Endothelial cell of umbilical vein (primary cell): ENCODE results near the gene FGF12. TPM values are rescaled to one million over a fixed set of nuclear protein-coding genes. Genes with fewer than 3 reads are reported as not detected.

ENCODE experiments used
- BruUV-seq: library from RNA; stranded (reverse); fragments of 400-500 nt; replicated peaks from 2 replicates; lab custom pipeline; 2021; lab: Mats Ljungman, UMichigan
- CTCF ChIA-PET: fragments of 300-600, 350-600 bp; sonication (Branson Sonifier 250); formaldehyde crosslinking; loops from one replicate; lab custom pipeline; 2021; ENCODE audit warnings: antibody characterized with exemption, inconsistent platforms; lab: Charles Lee
- POLR2A ChIA-PET: fragments of 300-600, 350-600 bp; sonication (Branson Sonifier 250); formaldehyde crosslinking; loops from one replicate; lab custom pipeline; 2021; ENCODE audit warnings: antibody characterized with exemption, inconsistent platforms; lab: Charles Lee
- DNase-seq: peaks from one replicate; pipeline ENCODE4 v3.0.0-alpha.2; 2011; ENCODE audit warnings: low read depth, low spot score
- FAIRE-seq: peaks from 2 replicates; lab custom pipeline; 2011; peaks lifted over from hg19 to GRCh38; lab: Jason Lieb, UNC
- H2AFZ ChIP-seq: 2 replicates; pipeline ENCODE4 v1.6.0; 2012; ENCODE audit warnings: low read depth, low read length, control low read depth, inconsistent platforms
- H3K27ac ChIP-seq: 2 replicates; pipeline ENCODE4 v1.5.1; 2011; ENCODE audit warnings: low read depth, mild to moderate bottlenecking, control low read depth, low read length, moderate library complexity; ENCODE audit not compliant: insufficient read depth
- H3K27me3 ChIP-seq, 2 experiments: 2 replicates each; pipeline versions ENCODE4 v1.6.0 to v1.6.1; 2011; ENCODE audit warnings: low read length in 2 of 2, mixed read lengths in 1 of 2; ENCODE audit not compliant: control insufficient read depth in 2 of 2, insufficient read depth in 2 of 2
- H3K36me3 ChIP-seq, 2 experiments: 2 replicates in 1 of 2; 3 replicates in 1 of 2; pipeline ENCODE4 v1.5.1; 2011; ENCODE audit warnings: low read length in 2 of 2, mild to moderate bottlenecking in 1 of 2, moderate library complexity in 1 of 2; ENCODE audit not compliant: control insufficient read depth in 2 of 2, insufficient read depth in 2 of 2; ENCODE audit errors: extremely low read depth in 1 of 2
- H3K4me1 ChIP-seq: 3 replicates; pipeline ENCODE4 v1.5.1; 2011; ENCODE audit warnings: mild to moderate bottlenecking, low read length; ENCODE audit not compliant: control insufficient read depth, insufficient read depth; ENCODE audit errors: extremely low read depth
- H3K4me2 ChIP-seq: 2 replicates; pipeline ENCODE4 v1.6.1; 2011; ENCODE audit warnings: low read length, control low read depth, mixed read lengths; ENCODE audit not compliant: insufficient read depth
- H3K4me3 ChIP-seq, 3 experiments: fragments of 200-600 bp in 1 of 3; sonication (generic), shearing (Covaris generic) in 1 of 3; replicated peaks in 1 of 3; 2 replicates each; pipeline ENCODE4 v1.5.1; 2011 to 2016; ENCODE audit warnings: control low read depth in 3 of 3, low read length in 3 of 3, mild to moderate bottlenecking in 2 of 3, inconsistent platforms in 1 of 3, low read depth in 1 of 3, moderate library complexity in 1 of 3; ENCODE audit not compliant: insufficient read depth in 1 of 3
- H3K79me2 ChIP-seq: 2 replicates; pipeline ENCODE4 v1.6.0; 2012; ENCODE audit warnings: low read length, inconsistent platforms; ENCODE audit not compliant: control insufficient read depth, insufficient read depth
- H3K9ac ChIP-seq: replicated peaks from 2 replicates; pipeline ENCODE3; 2011; ENCODE audit warnings: low read length, control low read depth; ENCODE audit not compliant: insufficient read depth; ENCODE audit errors: extremely low read depth
- H3K9me1 ChIP-seq: replicated peaks from 3 replicates; pipeline ENCODE4 v1.6.0; 2011; ENCODE audit warnings: mild to moderate bottlenecking, low read length; ENCODE audit not compliant: control insufficient read depth, insufficient read depth; ENCODE audit errors: extremely low read depth
- H3K9me3 ChIP-seq: replicated peaks from 2 replicates; pipeline ENCODE4 v1.5.1; 2012; ENCODE audit warnings: low read length, inconsistent platforms; ENCODE audit not compliant: control insufficient read depth, insufficient read depth
- H4K20me1 ChIP-seq: replicated peaks from 2 replicates; pipeline ENCODE3; 2011; ENCODE audit warnings: mild to moderate bottlenecking, low read length; ENCODE audit not compliant: control insufficient read depth, insufficient read depth; ENCODE audit errors: extremely low read depth
- EZH2 ChIP-seq: IDR thresholded peaks from 2 replicates; pipeline ENCODE4 v1.6.1; 2012; ENCODE audit warnings: borderline replicate concordance, low read depth, mild to moderate bottlenecking, moderate library complexity, low read length, inconsistent platforms; ENCODE audit not compliant: severe bottlenecking
- FOS ChIP-seq: IDR thresholded peaks from 2 replicates; pipeline ENCODE4 v1.6.1; 2011; ENCODE audit warnings: mild to moderate bottlenecking, low read length, moderate library complexity, borderline replicate concordance; ENCODE audit not compliant: insufficient read depth
- GATA2 ChIP-seq: IDR thresholded peaks from 2 replicates; pipeline ENCODE4 v1.7.0; 2011; ENCODE audit warnings: low read depth, mild to moderate bottlenecking, moderate library complexity, mixed read lengths, low read length; ENCODE audit not compliant: insufficient read length, insufficient read depth
- JUN ChIP-seq: IDR thresholded peaks from 2 replicates; pipeline ENCODE4 v1.6.1; 2011; ENCODE audit warnings: borderline replicate concordance, low read depth; ENCODE audit not compliant: insufficient read length, insufficient read depth
- MYC ChIP-seq: IDR thresholded peaks from one replicate; pipeline ENCODE4 v1.6.1; 2011; ENCODE audit warnings: mild to moderate bottlenecking, low read depth, low read length
- POLR2A ChIP-seq: IDR thresholded peaks from 2 replicates; pipeline ENCODE4 v1.6.1; 2012; ENCODE audit warnings: low read depth, mild to moderate bottlenecking, control low read depth, low read length
- POLR2AphosphoS5 ChIP-seq: IDR thresholded peaks from 2 replicates; pipeline ENCODE4 v1.6.1; 2012; ENCODE audit warnings: low read depth, mild to moderate bottlenecking, control low read depth, low read length, moderate library complexity; ENCODE audit not compliant: insufficient read depth
- dilution Hi-C: fragments of 300-500 bp; cut with MboI; formaldehyde crosslinking; loops from one replicate; pipeline ENCODE4 v1.15.0; 2019; ENCODE audit warnings: low sequenced_read_pairs; ENCODE audit not compliant: extremely low pct_ligation_motif_present
- intact Hi-C: fragments of 100-400 bp; cut with micrococcal nuclease; formaldehyde crosslinking; loops from one replicate; pipeline ENCODE4 v1.10.0; 2022
- polyA plus RNA-seq, 4 experiments: library from polyadenylated mRNA; depleted of rRNA in 3 of 4; stranded (reverse) in 3 of 4; unstranded in 1 of 4; fragments of >200 nt; gene quantifications; 2 replicates each; pipeline versions ENCODE4 v1.2.1 to v1.2.3, GENCODE V29; 2011 to 2012; ENCODE audit warnings: missing spikeins in 1 of 4
- total RNA-seq: library from RNA; stranded (reverse); gene quantifications from 2 replicates; pipeline ENCODE4 v1.2.3, GENCODE V29; 2021
- TF ChIP-seq, protein P1 (sequence below), 2 donors: IDR thresholded peaks; 1 replicate in 1 of 2; 2 replicates in 1 of 2; pipeline ENCODE4 v1.5.1; 2011; ENCODE audit warnings: low read length in 2 of 2, mild to moderate bottlenecking in 2 of 2, moderate library complexity in 2 of 2, control low read depth in 1 of 2, inconsistent platforms in 1 of 2, low read depth in 1 of 2; ENCODE audit not compliant: insufficient read depth in 1 of 2; ENCODE audit errors: extremely low read depth in 1 of 2
- TF ChIP-seq, protein P2 (sequence below): IDR thresholded peaks from 2 replicates; pipeline ENCODE4 v1.6.1; 2011; ENCODE audit not compliant: insufficient read depth, insufficient read length

Gene FGF12
- total and polyA plus RNA-seq, 2 donors (not counting 3 experiments of a cell fraction or from before 2014, with no cell fraction given), result 0.72 to 2.5 TPM

DNA sequence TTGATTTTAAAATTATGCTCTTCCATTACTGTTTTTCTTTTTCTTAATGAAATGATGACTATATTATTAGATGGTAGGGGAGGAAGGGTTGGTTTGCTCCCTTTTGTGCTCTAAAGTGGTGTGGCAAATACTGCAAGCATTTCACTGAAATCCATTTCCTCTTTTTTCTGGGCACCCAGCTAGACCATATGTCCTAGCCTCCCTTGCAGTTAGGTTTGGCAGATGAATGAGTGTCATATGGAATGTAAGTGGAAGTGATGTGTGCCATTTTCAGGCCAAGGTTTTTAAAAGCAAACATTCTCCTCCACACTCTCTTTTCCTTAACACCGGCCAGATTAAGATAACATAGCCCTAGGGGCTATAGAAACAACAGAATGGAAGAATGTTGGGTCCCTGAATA lies 363.0 kb downstream of the FGF12 start:
- Histone ChIP-seq H2AFZ (no peak overlapping the region), H3K4me1 (no peaks in the 10 kb centered on the region), H3K36me3 (no peaks in the 10 kb centered on the region), H3K27me3 (no peaks in the 10 kb centered on the region), H3K79me2 (no peaks in the 10 kb centered on the region), H3K27ac (no peak overlapping the region), H3K4me2 (no peak overlapping the region), H3K9me1 (no peaks in the 10 kb centered on the region), H3K4me3 (no peak overlapping the region), H3K9me3 (no peaks in the 10 kb centered on the region), H4K20me1 (no peaks in the 10 kb centered on the region), H3K9ac (no peak overlapping the region)
- DNase-seq, result no peak
- no TSS peak for BruUV-seq
- ChIA-PET POLR2A (no interaction called here), CTCF (no interaction called here)
- FAIRE-seq, result no peak
- TF ChIP-seq EZH2 (no peak), FOS (no peak), MYC (no peak), JUN (no peak), POLR2AphosphoS5 (no peak), POLR2A (no peak), GATA2 (no peak)
- TF ChIP-seq, protein P1, sequence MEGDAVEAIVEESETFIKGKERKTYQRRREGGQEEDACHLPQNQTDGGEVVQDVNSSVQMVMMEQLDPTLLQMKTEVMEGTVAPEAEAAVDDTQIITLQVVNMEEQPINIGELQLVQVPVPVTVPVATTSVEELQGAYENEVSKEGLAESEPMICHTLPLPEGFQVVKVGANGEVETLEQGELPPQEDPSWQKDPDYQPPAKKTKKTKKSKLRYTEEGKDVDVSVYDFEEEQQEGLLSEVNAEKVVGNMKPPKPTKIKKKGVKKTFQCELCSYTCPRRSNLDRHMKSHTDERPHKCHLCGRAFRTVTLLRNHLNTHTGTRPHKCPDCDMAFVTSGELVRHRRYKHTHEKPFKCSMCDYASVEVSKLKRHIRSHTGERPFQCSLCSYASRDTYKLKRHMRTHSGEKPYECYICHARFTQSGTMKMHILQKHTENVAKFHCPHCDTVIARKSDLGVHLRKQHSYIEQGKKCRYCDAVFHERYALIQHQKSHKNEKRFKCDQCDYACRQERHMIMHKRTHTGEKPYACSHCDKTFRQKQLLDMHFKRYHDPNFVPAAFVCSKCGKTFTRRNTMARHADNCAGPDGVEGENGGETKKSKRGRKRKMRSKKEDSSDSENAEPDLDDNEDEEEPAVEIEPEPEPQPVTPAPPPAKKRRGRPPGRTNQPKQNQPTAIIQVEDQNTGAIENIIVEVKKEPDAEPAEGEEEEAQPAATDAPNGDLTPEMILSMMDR (IDR thresholded peaks at IDR 0.05; ENCODE audit: extremely low read depth in 1 of 2, insufficient read depth in 1 of 2, low read depth in 1 of 2, low read length in 2 of 2), result no peak
- TF ChIP-seq, protein P2, sequence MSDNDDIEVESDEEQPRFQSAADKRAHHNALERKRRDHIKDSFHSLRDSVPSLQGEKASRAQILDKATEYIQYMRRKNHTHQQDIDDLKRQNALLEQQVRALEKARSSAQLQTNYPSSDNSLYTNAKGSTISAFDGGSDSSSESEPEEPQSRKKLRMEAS, result no peak
- intact Hi-C loops (no loop called here), dilution Hi-C loops (no loop called here)
